K562 (cell line): ENCODE data around the gene SACM1L. TPM values are rescaled to one million over a fixed set of nuclear protein-coding genes. Genes with fewer than 3 reads are reported as not detected.

Experiments
- ATAC-seq: fragments of 200-7000 bp; cut with Tn5 transposase; 3 replicates; pipeline ENCODE4 v1.9.1; 2020; ENCODE audit warnings: moderate library complexity
- BruUV-seq: library from RNA; stranded (reverse); fragments of 400-500 nt; replicated peaks from 2 replicates; lab custom pipeline; 2021; lab: Mats Ljungman, UMichigan
- CTCF ChIA-PET: fragments of 300-600 bp; formaldehyde crosslinking; extraction: SDS; loops from one replicate; lab custom pipeline; 2021; ENCODE audit warnings: low intra/inter-chr PET ratio; lab: Yijun Ruan, JAX
- POLR2A ChIA-PET: fragments of 300-600, 350-650 bp; sonication (Branson Sonifier 250); formaldehyde crosslinking; extraction: SDS; loops from one replicate; lab custom pipeline; 2021; ENCODE audit warnings: antibody characterized with exemption, inconsistent platforms; lab: Yijun Ruan, JAX
- DNase-seq, 4 experiments: peaks; one replicate each; pipeline versions ENCODE4 v3.0.0 to v3.0.0-alpha.2; 2011 to 2018; ENCODE audit warnings: low spot score in 3 of 4, mixed read lengths in 3 of 4; ENCODE audit errors: extremely low read depth in 1 of 4
- FAIRE-seq: peaks from 2 replicates; lab custom pipeline; 2011; peaks lifted over from hg19 to GRCh38; lab: Jason Lieb, UNC
- H2AFZ ChIP-seq: 2 replicates; pipeline ENCODE4 v1.6.0; 2011; ENCODE audit warnings: low read depth, low read length, control low read depth, inconsistent platforms
- H3K27ac ChIP-seq: fragments of 200-600 bp; 3 replicates; pipeline ENCODE4 v1.8.0; 2011; ENCODE audit warnings: low read depth, mild to moderate bottlenecking, control low read depth, inconsistent platforms, low read length, moderate library complexity, mixed read lengths; ENCODE audit errors: extremely low read depth
- H3K27me3 ChIP-seq, 2 experiments: fragments of 300-600 bp in 1 of 2; 2 replicates in 1 of 2; 3 replicates in 1 of 2; pipeline versions ENCODE4 v1.6.0 to v1.8.0; 2011; ENCODE audit warnings: inconsistent platforms in 2 of 2, low read length in 2 of 2, mild to moderate bottlenecking in 1 of 2, mixed read lengths in 1 of 2, moderate library complexity in 1 of 2; ENCODE audit not compliant: control insufficient read depth in 2 of 2, insufficient read depth in 2 of 2
- H3K36me3 ChIP-seq: fragments of 300-600 bp; 3 replicates; pipeline ENCODE4 v1.8.0; 2011; ENCODE audit warnings: mild to moderate bottlenecking, low read length, inconsistent platforms; ENCODE audit not compliant: control insufficient read depth, insufficient read depth
- H3K4me1 ChIP-seq, 2 experiments: fragments of 200-600 bp in 1 of 2; replicated peaks in 1 of 2; 2 replicates in 1 of 2; 3 replicates in 1 of 2; pipeline versions ENCODE4 v1.5.1 to v1.8.0; 2011; ENCODE audit warnings: inconsistent platforms in 2 of 2, low read length in 2 of 2, mild to moderate bottlenecking in 1 of 2, mixed read lengths in 1 of 2, moderate library complexity in 1 of 2; ENCODE audit not compliant: control insufficient read depth in 2 of 2, insufficient read depth in 2 of 2
- H3K4me2 ChIP-seq: 2 replicates; pipeline ENCODE4 v1.6.1; 2011; ENCODE audit warnings: low read length, control low read depth, inconsistent platforms, mixed read lengths; ENCODE audit not compliant: insufficient read depth
- H3K4me3 ChIP-seq: fragments of 200-600 bp; sonication (generic), shearing (Covaris generic); 2 replicates; pipeline ENCODE4 v1.5.1; 2016; ENCODE audit warnings: control low read depth, inconsistent platforms
- H3K79me2 ChIP-seq: fragments of 200-600 bp; 3 replicates; pipeline ENCODE4 v1.8.0; 2011; ENCODE audit warnings: low read length, inconsistent platforms; ENCODE audit not compliant: control insufficient read depth, insufficient read depth
- H3K9ac ChIP-seq, 2 experiments: 2 replicates each; pipeline versions ENCODE4 v1.6.0 to v1.6.1; 2011; ENCODE audit warnings: low read depth in 2 of 2, low read length in 2 of 2, control low read depth in 1 of 2, inconsistent platforms in 1 of 2, mild to moderate bottlenecking in 1 of 2, mixed read lengths in 1 of 2; ENCODE audit not compliant: insufficient read depth in 1 of 2
- H3K9me1 ChIP-seq: one replicate; pipeline ENCODE4 v1.6.0; 2011; ENCODE audit warnings: inconsistent platforms, mild to moderate bottlenecking, low read length, moderate library complexity; ENCODE audit not compliant: control insufficient read depth, insufficient read depth
- H3K9me3 ChIP-seq: replicated peaks from 2 replicates; pipeline ENCODE4 v1.5.1; 2011; ENCODE audit warnings: low read depth, low read length, inconsistent platforms; ENCODE audit not compliant: control insufficient read depth, insufficient read depth
- H4K20me1 ChIP-seq: replicated peaks from 2 replicates; pipeline ENCODE4 v1.6.1; 2011; ENCODE audit warnings: low read length, inconsistent platforms, mixed read lengths; ENCODE audit not compliant: control insufficient read depth, insufficient read depth
- STAG1 ChIP-seq: sonication (generic); formaldehyde crosslinking; IDR thresholded peaks from 2 replicates; pipeline ENCODE4 v1.5.0; 2020; ENCODE audit warnings: missing genetic modification reagents, borderline replicate concordance
- STAT5B ChIP-seq: fragments of 250-450 bp; sonication (Bioruptor Pico); IDR thresholded peaks from 2 replicates; pipeline ENCODE4 v1.8.0; 2021; ENCODE audit warnings: mild to moderate bottlenecking, inconsistent platforms
- WGBS: fragments of 100-300 bp; shearing (Covaris generic); methylation state at CpG from one replicate; pipeline ENCODE4 v1.1.6; 2016; ENCODE audit warnings: low coverage, mixed read lengths; ENCODE audit not compliant: insufficient coverage; ENCODE audit errors: missing lambda C conversion rate; 5-methylcytosine and 5-hydroxymethylcytosine counted together
- in situ Hi-C: fragments of 300-500 bp; cut with MboI; formaldehyde crosslinking; loops from 4 replicates; pipeline ENCODE4 v1.15.0; 2018; ENCODE audit warnings: inconsistent platforms, mixed read lengths
- intact Hi-C: fragments of 100-400 bp; cut with micrococcal nuclease; formaldehyde crosslinking; loops from 2 replicates; pipeline ENCODE4 v1.14.2; 2022
- polyA plus RNA-seq, 8 experiments: library from polyadenylated mRNA; depleted of rRNA in 4 of 8; stranded (reverse) in 5 of 8; unstranded in 3 of 8; fragments of >200 nt; fragmentation: Nextera tagmentation in 2 of 8; fragmentation: Illumina TruSeq in 1 of 8; extraction: Ambion mirVana in 2 of 8; extraction: Trizol in 1 of 8; gene quantifications; 2 replicates each; pipeline versions ENCODE4 v1.2.1 to v1.2.3, GENCODE V29; 2011 to 2014; ENCODE audit warnings: inconsistent platforms in 1 of 8, missing spikeins in 1 of 8
- total RNA-seq, 7 experiments: library from RNA; depleted of rRNA in 6 of 7; stranded (reverse); fragments of >200 nt in 6 of 7; fragmentation: Illumina TruSeq in 2 of 7; extraction: Trizol in 2 of 7; gene quantifications; 2 replicates each; pipeline versions ENCODE4 v1.2.1 to v1.2.3, GENCODE V29; 2011 to 2021; ENCODE audit warnings: low replicate concordance in 1 of 7
- TF ChIP-seq, protein P1 (sequence below): fragments of 250-450 bp; sonication (Bioruptor Pico); IDR thresholded peaks from 2 replicates; pipeline ENCODE4 v1.8.0; 2021; ENCODE audit warnings: moderate library complexity, mild to moderate bottlenecking, inconsistent platforms

Gene SACM1L
- total and polyA plus RNA-seq, 9 of the 15 experiments (the other 6 are each of a cell fraction or from before 2014, with no cell fraction given): 25.7 to 67.2 (median 40.3) TPM

GRCh38 chr3:45777111-45777745, 88.0 kb downstream of the SACM1L start:
- Histone ChIP-seq H2AFZ (no peak overlapping the region), H3K9ac (no peak overlapping the region), H3K27me3 (peaks cover 45 to 83% of the 10 kb centered on the region in 2 experiments), H3K9me3 (no peaks in the 10 kb centered on the region), H3K27ac (no peak overlapping the region), H4K20me1 (no peaks in the 10 kb centered on the region; the same call in 1 of the 2 replicates), H3K36me3 (no peaks in the 10 kb centered on the region), H3K79me2 (no peaks in the 10 kb centered on the region), H3K4me3 (no peak overlapping the region), H3K4me1 (peaks cover 0 to 9% of the 10 kb centered on the region in 2 experiments; a peak in 1 of 5 replicates), H3K9me1 (no peaks in the 10 kb centered on the region), H3K4me2 (no peak overlapping the region)
- DNase-seq (no peak), FAIRE-seq (no peak), ATAC-seq (peak; percentile 21; the same call in 1 of the 3 replicates)
- 1% methylated on average over 8 of the region's 8 CpGs for WGBS
- ChIA-PET POLR2A (interaction anchor here (1.1 to 1.3 kb wide), 3 partner anchors 14 to 59 kb away, joined by 4 to 5 read pairs (median 4); no protein-coding TSS in a partner anchor), CTCF (no interaction called here)
- in situ Hi-C loops (no loop called here), intact Hi-C loops (no loop called here)
- no TSS peak for BruUV-seq
- TF ChIP-seq STAT5B (no peak), STAG1 (CRISPR knock-in tag) (peak; percentile 27; the same call in 1 of the 2 replicates)
- TF ChIP-seq, protein P1, sequence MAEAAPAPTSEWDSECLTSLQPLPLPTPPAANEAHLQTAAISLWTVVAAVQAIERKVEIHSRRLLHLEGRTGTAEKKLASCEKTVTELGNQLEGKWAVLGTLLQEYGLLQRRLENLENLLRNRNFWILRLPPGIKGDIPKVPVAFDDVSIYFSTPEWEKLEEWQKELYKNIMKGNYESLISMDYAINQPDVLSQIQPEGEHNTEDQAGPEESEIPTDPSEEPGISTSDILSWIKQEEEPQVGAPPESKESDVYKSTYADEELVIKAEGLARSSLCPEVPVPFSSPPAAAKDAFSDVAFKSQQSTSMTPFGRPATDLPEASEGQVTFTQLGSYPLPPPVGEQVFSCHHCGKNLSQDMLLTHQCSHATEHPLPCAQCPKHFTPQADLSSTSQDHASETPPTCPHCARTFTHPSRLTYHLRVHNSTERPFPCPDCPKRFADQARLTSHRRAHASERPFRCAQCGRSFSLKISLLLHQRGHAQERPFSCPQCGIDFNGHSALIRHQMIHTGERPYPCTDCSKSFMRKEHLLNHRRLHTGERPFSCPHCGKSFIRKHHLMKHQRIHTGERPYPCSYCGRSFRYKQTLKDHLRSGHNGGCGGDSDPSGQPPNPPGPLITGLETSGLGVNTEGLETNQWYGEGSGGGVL (CRISPR knock-in tag): no peak
